ENCODE data around the gene ATG12.

The ATG12 gene

GRCh38 chr5:115869256-115869795 is 28.0 kb upstream of the ATG12 start:
- no peak overlapping the region for H3K27ac ChIP-seq
- no peak for TF ChIP-seq CTCF (conservative IDR thresholded peaks at IDR 0.05)

GRCh38 chr5:115859378-115859777 is 18.0 kb upstream of the ATG12 start:
- H3K27ac ChIP-seq = no peak overlapping the region
- no peak for TF ChIP-seq CTCF (conservative IDR thresholded peaks at IDR 0.05)

- no peak for TF ChIP-seq CTCF (conservative IDR thresholded peaks at IDR 0.05)
- H3K27ac ChIP-seq = peak overlapping the region; percentile 54
These were observed 17.0 kb upstream of the ATG12 start for GRCh38 chr5:115858396-115858795.

- peak overlapping the region; percentile 54 for H3K27ac ChIP-seq
- no peak for TF ChIP-seq CTCF (conservative IDR thresholded peaks at IDR 0.05)
These were observed 16.4 kb upstream of the ATG12 start for GRCh38 chr5:115857626-115858349.

GRCh38 chr5:115857057-115857479 is 15.7 kb upstream of the ATG12 start:
- no peak for TF ChIP-seq CTCF (conservative IDR thresholded peaks at IDR 0.05)
- peak overlapping the region; percentile 54 for H3K27ac ChIP-seq

GRCh38 chr5:115855959-115856358 is 14.6 kb upstream of the ATG12 start:
- no peak overlapping the region for H3K27ac ChIP-seq
- TF ChIP-seq CTCF (conservative IDR thresholded peaks at IDR 0.05) = no peak

GRCh38 chr5:115854139-115854538 is 12.8 kb upstream of the ATG12 start:
- H3K27ac ChIP-seq = no peak overlapping the region
- no peak for TF ChIP-seq CTCF (conservative IDR thresholded peaks at IDR 0.05)

Data from VCaP (cell line).